CD8-positive, alpha-beta memory T cell (primary cell): ENCODE results near the gene ZNRF3. TPM values are rescaled to one million over a fixed set of nuclear protein-coding genes. Genes with fewer than 3 reads are reported as not detected.

ENCODE experiments used
- CTCF ChIA-PET: fragments of 350-600 bp; sonication (Branson Sonifier 250); formaldehyde crosslinking; loops from one replicate; lab custom pipeline; 2021; ENCODE audit warnings: antibody characterized with exemption; lab: Charles Lee
- POLR2A ChIA-PET: fragments of 350-600 bp; sonication (Branson Sonifier 250); formaldehyde crosslinking; loops from one replicate; lab custom pipeline; 2021; ENCODE audit warnings: antibody characterized with exemption; lab: Charles Lee
- DNase-seq, 5 donors: peaks; one replicate each; pipeline versions ENCODE4 v3.0.0 to v3.0.0-alpha.2; 2020 to 2022; ENCODE audit warnings: mixed read lengths in 1 of 5
- H3K27ac ChIP-seq: one replicate; pipeline ENCODE4 v1.7.0; 2013; ENCODE audit warnings: low read depth, mild to moderate bottlenecking, low read length, moderate library complexity
- H3K27me3 ChIP-seq: 2 replicates; pipeline ENCODE4 v1.7.0; 2013; ENCODE audit warnings: low read length, mild to moderate bottlenecking; ENCODE audit not compliant: insufficient read depth, poor library complexity, severe bottlenecking
- H3K36me3 ChIP-seq: 2 replicates; pipeline ENCODE4 v1.7.0; 2013; ENCODE audit warnings: mild to moderate bottlenecking, low read length, moderate library complexity; ENCODE audit not compliant: insufficient read depth
- H3K4me1 ChIP-seq: 2 replicates; pipeline ENCODE4 v1.7.0; 2013; ENCODE audit warnings: mild to moderate bottlenecking, low read length, moderate library complexity; ENCODE audit not compliant: insufficient read depth
- H3K4me3 ChIP-seq: 2 replicates; pipeline ENCODE4 v1.7.0; 2013; ENCODE audit warnings: mild to moderate bottlenecking, low read length
- H3K9me3 ChIP-seq: 2 replicates; pipeline ENCODE4 v1.7.0; 2013; ENCODE audit warnings: mild to moderate bottlenecking, low read length
- H3K27ac Mint-ChIP-seq, 8 donors: one replicate each; pipeline ENCODE4 v1.8.0; 2020 to 2021; ENCODE audit warnings: mixed read lengths in 8 of 8, mild to moderate bottlenecking in 6 of 8, inconsistent platforms in 3 of 8, moderate library complexity in 3 of 8
- H3K27me3 Mint-ChIP-seq, 2 donors: one replicate each; pipeline ENCODE4 v1.8.0; 2020 to 2021; ENCODE audit warnings: mixed read lengths in 2 of 2, mild to moderate bottlenecking in 1 of 2, moderate library complexity in 1 of 2
- H3K36me3 Mint-ChIP-seq, 3 donors: one replicate each; pipeline ENCODE4 v1.8.0; 2020 to 2021; ENCODE audit warnings: mixed read lengths in 3 of 3, inconsistent platforms in 1 of 3, mild to moderate bottlenecking in 1 of 3
- H3K4me1 Mint-ChIP-seq, 3 donors: one replicate each; pipeline ENCODE4 v1.8.0; 2020 to 2021; ENCODE audit warnings: mixed read lengths in 3 of 3, inconsistent platforms in 1 of 3, mild to moderate bottlenecking in 1 of 3
- H3K4me3 Mint-ChIP-seq, 7 donors: one replicate each; pipeline ENCODE4 v1.8.0; 2020 to 2021; ENCODE audit warnings: mixed read lengths in 7 of 7, mild to moderate bottlenecking in 6 of 7, moderate library complexity in 4 of 7, inconsistent platforms in 2 of 7
- H3K9me3 Mint-ChIP-seq, 5 donors: one replicate each; pipeline ENCODE4 v1.8.0; 2020 to 2022; ENCODE audit warnings: mixed read lengths in 5 of 5, mild to moderate bottlenecking in 3 of 5, moderate library complexity in 2 of 5, inconsistent platforms in 1 of 5
- polyA plus RNA-seq: library from polyadenylated mRNA; unstranded; fragments of 300-500 nt; fragmentation: Illumina TruSeq; gene quantifications from one replicate; pipeline ENCODE4 v1.2.3, GENCODE V29; 2021
- total RNA-seq, 2 experiments: library from RNA; stranded (reverse); gene quantifications; one replicate each; pipeline ENCODE4 v1.2.3, GENCODE V29; 2021

ZNRF3 gene
- total and polyA plus RNA-seq, 3 experiments from 2014 or later, result 0.35 to 1.2 (median 1.0) TPM

DNA sequence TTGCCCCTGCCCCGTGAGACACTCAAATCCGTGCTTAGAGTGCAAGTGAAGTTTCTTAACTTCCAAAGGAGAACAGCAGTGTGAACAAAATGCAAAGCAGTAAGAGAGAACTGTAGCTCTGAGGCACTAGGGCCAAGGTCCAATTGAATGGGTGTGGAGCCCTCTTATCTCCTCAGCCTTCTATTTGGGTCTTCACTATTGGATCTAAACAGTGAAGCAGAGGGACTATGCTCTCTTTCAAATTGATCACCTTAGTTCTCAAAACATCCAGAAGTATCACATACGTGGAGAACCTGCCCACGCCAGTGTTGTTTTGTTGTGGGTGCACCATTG, 128.7 kb downstream of the ZNRF3 start:
- no peaks in the 10 kb centered on the region for H3K27me3 ChIP-seq

DNA sequence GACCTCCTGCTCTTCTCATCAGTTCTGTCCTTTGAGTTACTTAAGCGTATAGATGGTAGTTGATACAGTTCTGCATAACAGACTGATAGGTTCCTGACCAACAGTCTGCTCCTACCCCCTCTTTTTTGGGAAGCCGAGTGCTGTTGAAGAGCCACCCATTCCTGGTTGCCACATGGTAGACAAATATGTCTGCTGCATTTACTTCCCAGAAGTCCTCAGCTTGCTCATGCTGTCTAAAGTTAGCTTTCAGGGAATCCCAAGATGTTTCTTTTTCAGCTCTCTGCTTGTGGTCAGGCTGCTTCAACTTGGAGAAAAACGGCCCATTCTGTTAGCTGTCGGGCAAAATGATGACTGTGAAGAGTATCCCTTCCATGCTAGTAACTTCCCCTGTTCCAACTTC, 129.6 kb downstream of the ZNRF3 start:
- peaks cover 0 to 2% (median 0%) of the 10 kb centered on the region in 5 donors for H3K9me3 Mint-ChIP-seq
- Histone ChIP-seq H3K4me1 (peaks cover 6% of the 10 kb centered on the region), H3K27ac (no peak overlapping the region), H3K27me3 (no peaks in the 10 kb centered on the region), H3K4me3 (no peak overlapping the region), H3K9me3 (no peaks in the 10 kb centered on the region), H3K36me3 (no peaks in the 10 kb centered on the region)
- DNase-seq, result no peak
- H3K4me3 Mint-ChIP-seq, result no peak overlapping the region
- POLR2A ChIA-PET, result no interaction called here
- no peak overlapping the region for H3K27ac Mint-ChIP-seq
- CTCF ChIA-PET, result no interaction called here
- H3K4me1 Mint-ChIP-seq, result peaks cover 0 to 11% (median 8%) of the 10 kb centered on the region in 3 donors
- peaks cover 5 to 27% of the 10 kb centered on the region in 2 donors for H3K27me3 Mint-ChIP-seq
- H3K36me3 Mint-ChIP-seq, result peaks cover 0 to 3% (median 0%) of the 10 kb centered on the region in 3 donors

More for the DNA sequence above, 128.7 kb downstream of the ZNRF3 start:
- no peak overlapping the region for H3K4me3 Mint-ChIP-seq
- peaks cover 0 to 11% (median 8%) of the 10 kb centered on the region in 3 donors for H3K4me1 Mint-ChIP-seq
- ChIA-PET POLR2A (no interaction called here), CTCF (no interaction called here)
- DNase-seq, result no peak
- H3K36me3 Mint-ChIP-seq, result peaks cover 0 to 3% (median 0%) of the 10 kb centered on the region in 3 donors
- Histone ChIP-seq H3K36me3 (no peaks in the 10 kb centered on the region), H3K27ac (no peak overlapping the region), H3K4me1 (peaks cover 6% of the 10 kb centered on the region), H3K9me3 (no peaks in the 10 kb centered on the region), H3K4me3 (no peak overlapping the region)
- H3K9me3 Mint-ChIP-seq, result no peaks in the 10 kb centered on the region
- peaks cover 5 to 29% of the 10 kb centered on the region in 2 donors for H3K27me3 Mint-ChIP-seq
- no peak overlapping the region for H3K27ac Mint-ChIP-seq

DNA sequence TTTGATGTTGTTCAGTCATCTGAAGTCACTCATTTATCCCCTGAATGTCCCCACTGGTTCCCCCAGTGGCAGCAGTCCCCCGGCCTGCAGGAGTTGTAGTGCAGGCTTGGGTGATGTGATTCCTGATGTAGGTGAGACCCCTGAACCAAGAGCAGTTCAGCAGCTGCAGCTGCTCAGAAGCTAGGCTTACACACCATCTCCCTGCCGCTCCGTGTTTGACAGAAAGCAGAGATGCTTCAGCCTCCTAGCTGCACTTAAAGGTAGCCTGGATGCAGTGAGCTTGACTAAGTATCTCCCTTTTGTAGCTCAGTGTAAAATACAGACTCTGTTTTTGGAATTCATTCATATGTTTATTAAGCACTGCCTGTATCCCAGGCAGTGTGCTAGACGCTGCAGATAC, 130.9 kb downstream of the ZNRF3 start:
- Histone ChIP-seq H3K4me1 (peaks cover 6% of the 10 kb centered on the region), H3K36me3 (no peaks in the 10 kb centered on the region), H3K4me3 (no peak overlapping the region), H3K27ac (no peak overlapping the region), H3K27me3 (no peaks in the 10 kb centered on the region), H3K9me3 (no peaks in the 10 kb centered on the region)
- CTCF ChIA-PET, result no interaction called here
- no peak overlapping the region for H3K4me3 Mint-ChIP-seq
- no peak overlapping the region for H3K27ac Mint-ChIP-seq
- H3K27me3 Mint-ChIP-seq, result peaks cover 3 to 18% of the 10 kb centered on the region in 2 donors
- H3K36me3 Mint-ChIP-seq, result peaks cover 0 to 3% (median 0%) of the 10 kb centered on the region in 3 donors
- DNase-seq, result no peak
- POLR2A ChIA-PET, result no interaction called here
- H3K4me1 Mint-ChIP-seq, result peaks cover 0 to 11% (median 8%) of the 10 kb centered on the region in 3 donors
- H3K9me3 Mint-ChIP-seq, result peaks cover 0 to 7% (median 0%) of the 10 kb centered on the region in 5 donors

DNA sequence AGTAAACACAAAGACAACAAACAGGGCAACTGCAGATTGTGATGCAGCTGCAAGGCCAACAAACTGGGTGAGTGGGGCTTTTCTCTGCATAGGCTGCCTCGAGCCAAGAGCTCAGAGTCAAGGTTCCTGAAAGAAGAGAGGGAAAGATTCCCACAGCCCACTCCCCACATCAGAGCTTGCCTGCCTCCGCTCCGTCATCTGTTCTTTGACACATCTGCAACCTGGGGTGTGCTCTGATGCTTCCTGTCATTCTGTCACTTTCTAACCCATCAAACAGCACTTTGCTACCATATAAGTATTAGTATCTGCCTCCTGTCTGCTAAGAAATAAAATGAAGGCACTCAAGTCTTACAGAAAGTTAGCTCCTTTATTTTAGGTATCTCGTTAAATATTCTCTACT, 131.4 kb downstream of the ZNRF3 start:
- ChIA-PET POLR2A (no interaction called here), CTCF (no interaction called here)
- Mint-ChIP-seq H3K4me3 (no peak overlapping the region), H3K4me1 (peaks cover 0 to 11% (median 8%) of the 10 kb centered on the region in 3 donors), H3K27ac (no peak overlapping the region), H3K36me3 (peaks cover 0 to 3% (median 0%) of the 10 kb centered on the region in 3 donors), H3K27me3 (peaks cover 6 to 18% of the 10 kb centered on the region in 2 donors), H3K9me3 (peaks cover 0 to 7% (median 0%) of the 10 kb centered on the region in 5 donors)
- Histone ChIP-seq H3K27me3 (no peaks in the 10 kb centered on the region), H3K27ac (no peak overlapping the region), H3K4me3 (no peak overlapping the region), H3K4me1 (peaks cover 6% of the 10 kb centered on the region), H3K9me3 (no peaks in the 10 kb centered on the region), H3K36me3 (no peaks in the 10 kb centered on the region)
- no peak for DNase-seq

DNA sequence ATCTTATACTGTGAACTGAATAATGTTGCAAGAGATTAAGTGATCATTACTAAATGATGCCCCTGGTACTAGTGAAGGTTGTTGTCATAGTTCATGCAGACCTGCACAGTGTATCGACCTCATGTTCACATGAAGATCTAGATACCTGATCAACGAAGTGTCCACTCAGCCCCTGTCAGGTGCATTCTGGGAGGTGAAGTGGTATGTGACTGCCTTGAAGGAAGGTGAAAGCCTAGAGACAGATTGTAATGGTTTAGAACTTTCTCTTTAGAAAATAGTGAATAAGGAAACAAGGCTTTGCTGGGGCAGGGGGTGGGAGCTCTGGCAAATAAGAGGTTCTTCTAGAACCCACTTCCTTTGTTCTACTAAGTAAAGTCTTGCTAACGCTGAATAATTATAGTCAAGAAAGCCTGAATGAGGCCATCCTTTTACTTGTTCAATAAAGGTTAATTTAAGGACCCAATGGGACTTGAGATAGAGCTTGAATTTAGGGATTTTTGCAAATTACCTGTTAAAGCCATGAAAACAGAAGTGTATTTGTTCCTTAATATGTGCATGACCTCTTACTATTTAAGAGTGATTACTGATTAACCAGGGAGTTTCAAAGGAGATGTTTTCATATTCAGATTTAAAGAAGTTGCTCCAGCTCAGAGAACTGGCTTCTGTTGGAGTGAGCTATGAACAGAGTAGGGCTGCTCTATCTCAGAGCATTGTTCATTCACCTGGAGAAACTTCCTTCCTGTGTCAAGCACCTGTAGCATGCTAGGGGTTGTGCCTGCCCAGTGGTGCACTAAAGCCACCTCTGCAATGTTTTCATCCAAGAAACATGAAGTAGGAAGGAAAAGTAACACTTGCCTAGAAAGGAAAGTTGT, 132.9 kb downstream of the ZNRF3 start:
- Histone ChIP-seq H3K27me3 (no peaks in the 10 kb centered on the region), H3K4me3 (no peak overlapping the region), H3K9me3 (no peaks in the 10 kb centered on the region), H3K27ac (no peak overlapping the region), H3K4me1 (peaks cover 6% of the 10 kb centered on the region), H3K36me3 (no peaks in the 10 kb centered on the region)
- DNase-seq, result no peak
- Mint-ChIP-seq H3K27me3 (peaks cover 3 to 15% of the 10 kb centered on the region in 2 donors), H3K9me3 (peaks cover 0 to 7% (median 0%) of the 10 kb centered on the region in 5 donors), H3K36me3 (peaks cover 0 to 3% (median 0%) of the 10 kb centered on the region in 3 donors), H3K4me1 (peaks cover 0 to 11% (median 8%) of the 10 kb centered on the region in 3 donors), H3K27ac (no peak overlapping the region), H3K4me3 (peak overlapping the region in 1 of 7 donors; percentile 47)
- CTCF ChIA-PET, result no interaction called here
- POLR2A ChIA-PET, result no interaction called here

DNA sequence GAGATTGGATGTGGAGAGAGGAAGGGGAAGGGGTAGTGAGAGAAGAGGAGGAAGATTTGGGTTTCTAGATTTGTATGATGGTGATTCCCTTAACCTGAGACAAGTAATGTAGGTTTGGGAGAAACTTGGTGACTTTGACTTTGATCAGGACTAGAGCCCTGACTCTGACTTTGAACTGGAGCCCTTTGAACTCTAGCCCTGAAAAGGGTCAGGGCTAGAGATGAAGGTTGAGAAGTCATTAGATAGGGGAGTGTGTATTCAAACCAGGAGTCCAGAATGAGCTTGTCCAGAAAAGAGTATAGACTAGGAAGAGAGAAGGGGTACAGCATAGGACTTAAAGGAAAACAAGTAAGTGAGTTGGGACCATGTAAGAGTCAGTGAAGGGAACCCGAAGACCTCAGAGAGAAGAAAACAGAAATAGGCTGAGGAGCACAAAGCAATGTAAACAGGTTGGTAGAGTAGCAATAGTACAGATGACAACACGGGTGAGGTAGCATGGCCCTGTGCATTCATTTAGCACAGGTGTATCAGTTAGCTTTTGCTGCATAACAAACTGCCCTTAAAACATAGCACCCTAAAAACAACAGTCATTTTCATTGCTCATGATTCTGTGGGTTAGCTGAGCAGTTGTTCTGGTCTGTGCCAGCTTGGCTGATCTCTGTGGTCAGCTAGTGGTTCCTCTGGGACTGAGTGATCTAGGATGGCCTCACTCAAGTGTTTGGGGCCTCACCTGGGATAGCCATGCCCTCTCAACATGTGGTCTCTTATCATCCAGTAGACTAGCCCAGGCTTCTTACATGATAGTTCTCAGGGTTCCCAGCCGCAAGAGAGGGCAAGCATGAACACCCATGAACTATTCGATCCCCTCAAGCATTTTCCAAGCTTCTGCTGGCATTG, 135.2 kb downstream of the ZNRF3 start:
- Mint-ChIP-seq H3K4me1 (peaks cover 0 to 11% (median 8%) of the 10 kb centered on the region in 3 donors), H3K36me3 (no peaks in the 10 kb centered on the region), H3K27me3 (peaks cover 4 to 5% of the 10 kb centered on the region in 2 donors), H3K27ac (no peak overlapping the region), H3K4me3 (no peak overlapping the region), H3K9me3 (peaks cover 0 to 7% (median 0%) of the 10 kb centered on the region in 5 donors)
- ChIA-PET CTCF (interaction anchor here (1.7 kb wide), 1 partner anchor 23 kb away, joined by 5 read pairs; no protein-coding TSS in a partner anchor), POLR2A (no interaction called here)
- no peaks in the 10 kb centered on the region for H3K27me3 ChIP-seq
- DNase-seq, result no peak
- peaks cover 6% of the 10 kb centered on the region for H3K4me1 ChIP-seq
- no peak overlapping the region for H3K27ac ChIP-seq
- H3K9me3 ChIP-seq, result no peaks in the 10 kb centered on the region
- no peaks in the 10 kb centered on the region for H3K36me3 ChIP-seq
- H3K4me3 ChIP-seq, result no peak overlapping the region

DNA sequence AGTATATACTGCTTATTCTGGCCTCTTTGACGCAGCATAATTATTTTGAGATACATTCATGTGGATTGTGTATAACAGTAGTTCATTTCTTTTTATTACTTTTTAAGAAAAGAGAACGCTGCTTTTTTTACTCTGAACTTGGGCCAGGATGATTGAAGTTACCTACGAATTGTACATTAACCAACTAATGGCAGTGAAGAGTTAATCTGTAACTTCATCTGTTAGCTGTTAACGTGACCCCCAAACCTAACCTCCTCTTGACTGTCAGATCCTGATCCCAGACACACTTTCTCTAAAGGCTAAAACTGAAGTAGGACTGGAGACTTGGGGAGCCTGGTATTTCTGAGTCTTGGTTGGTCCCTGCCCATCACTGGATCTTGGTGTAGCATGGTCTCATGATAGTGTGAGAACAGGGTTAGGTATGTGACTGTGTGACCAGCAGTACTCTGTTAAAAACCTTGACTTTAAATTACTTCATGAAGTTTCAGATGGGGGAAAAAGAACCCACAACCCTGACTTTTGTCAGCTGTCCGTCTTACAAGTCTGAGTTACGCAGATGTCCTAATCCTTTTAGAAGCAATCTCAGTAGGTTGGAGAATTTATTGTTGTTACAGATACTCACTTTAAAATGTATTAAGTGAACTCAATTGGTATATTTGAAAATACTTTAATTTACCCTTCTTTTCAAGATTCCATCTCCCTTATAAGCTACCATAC, 138.9 kb downstream of the ZNRF3 start:
- ChIA-PET POLR2A (no interaction called here), CTCF (no interaction called here)
- no peaks in the 10 kb centered on the region for H3K9me3 ChIP-seq
- H3K4me3 ChIP-seq, result no peak overlapping the region
- Mint-ChIP-seq H3K4me1 (no peaks in the 10 kb centered on the region), H3K36me3 (peaks cover 0 to 2% (median 0%) of the 10 kb centered on the region in 3 donors), H3K27ac (no peak overlapping the region), H3K9me3 (peaks cover 0 to 7% (median 0%) of the 10 kb centered on the region in 5 donors), H3K27me3 (peaks cover 13 to 21% of the 10 kb centered on the region in 2 donors), H3K4me3 (no peak overlapping the region)
- H3K4me1 ChIP-seq, result no peaks in the 10 kb centered on the region
- no peaks in the 10 kb centered on the region for H3K27me3 ChIP-seq
- no peak overlapping the region for H3K27ac ChIP-seq
- H3K36me3 ChIP-seq, result no peaks in the 10 kb centered on the region
- DNase-seq, result no peak
